ENCODE measurements around the gene SEPHS2. TPM values are rescaled to one million over a fixed set of nuclear protein-coding genes. Genes with fewer than 3 reads are reported as not detected.
"Not testable (repeated sequence)": the region's sequence is repeated elsewhere in the genome, so short reads cannot be mapped to it uniquely, and the experiment has no call there.

SEPHS2 gene
- total RNA-seq, 4 donors from 2014 or later = 26.5 to 37.6 (median 33.8) TPM

DNA sequence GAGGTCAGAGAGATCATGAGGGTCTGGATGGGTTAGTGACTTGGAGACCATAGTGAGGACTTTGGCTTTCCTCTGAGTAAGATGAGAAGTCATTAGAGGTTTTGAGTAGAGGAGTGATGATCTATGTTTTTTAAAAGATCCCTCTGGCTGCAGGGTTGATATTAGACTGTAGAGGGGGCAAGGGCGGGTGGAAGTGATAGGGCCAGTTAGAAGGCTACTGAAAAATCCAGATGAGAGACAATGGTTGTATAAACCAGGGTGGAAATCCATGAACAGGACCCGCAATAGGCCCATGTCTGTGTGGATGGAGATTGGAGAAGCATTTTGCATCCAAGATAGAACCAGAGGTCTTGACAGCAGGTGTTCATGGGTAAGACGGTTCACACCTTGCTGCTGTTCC lies 36.7 kb upstream of the SEPHS2 start:
- Histone ChIP-seq H3K4me3 (no peak overlapping the region), H3K4me1 (peaks cover 0 to 4% (median 0%) of the 10 kb centered on the region in 4 donors), H3K9me3 (no peaks in the 10 kb centered on the region), H3K36me3 (no peaks in the 10 kb centered on the region), H3K27ac (replicated peaks in 1 of 4) (no peak overlapping the region), H3K27me3 (peaks cover 0 to under 1% (median 0%) of the 10 kb centered on the region in 4 donors)
- WGBS = 82% methylated on average over 3 of the region's 3 CpGs
- DNase-seq (ENCODE audit: extremely low spot score) = no peak
- intact Hi-C loops (cut with DNase I) = loop anchor here (10.0 kb wide), 1 partner anchor 338 kb away; no protein-coding TSS in a partner anchor
- TF ChIP-seq EP300 (IDR thresholded peaks at IDR 0.05) = no peak
- TF ChIP-seq, protein P1, sequence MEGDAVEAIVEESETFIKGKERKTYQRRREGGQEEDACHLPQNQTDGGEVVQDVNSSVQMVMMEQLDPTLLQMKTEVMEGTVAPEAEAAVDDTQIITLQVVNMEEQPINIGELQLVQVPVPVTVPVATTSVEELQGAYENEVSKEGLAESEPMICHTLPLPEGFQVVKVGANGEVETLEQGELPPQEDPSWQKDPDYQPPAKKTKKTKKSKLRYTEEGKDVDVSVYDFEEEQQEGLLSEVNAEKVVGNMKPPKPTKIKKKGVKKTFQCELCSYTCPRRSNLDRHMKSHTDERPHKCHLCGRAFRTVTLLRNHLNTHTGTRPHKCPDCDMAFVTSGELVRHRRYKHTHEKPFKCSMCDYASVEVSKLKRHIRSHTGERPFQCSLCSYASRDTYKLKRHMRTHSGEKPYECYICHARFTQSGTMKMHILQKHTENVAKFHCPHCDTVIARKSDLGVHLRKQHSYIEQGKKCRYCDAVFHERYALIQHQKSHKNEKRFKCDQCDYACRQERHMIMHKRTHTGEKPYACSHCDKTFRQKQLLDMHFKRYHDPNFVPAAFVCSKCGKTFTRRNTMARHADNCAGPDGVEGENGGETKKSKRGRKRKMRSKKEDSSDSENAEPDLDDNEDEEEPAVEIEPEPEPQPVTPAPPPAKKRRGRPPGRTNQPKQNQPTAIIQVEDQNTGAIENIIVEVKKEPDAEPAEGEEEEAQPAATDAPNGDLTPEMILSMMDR (IDR thresholded peaks at IDR 0.05) = no peak
- TF ChIP-seq POLR2A (IDR thresholded peaks at IDR 0.05; ENCODE audit: low read depth) = no peak
- no peak for TF ChIP-seq POLR2AphosphoS5 (IDR thresholded peaks at IDR 0.05)

DNA sequence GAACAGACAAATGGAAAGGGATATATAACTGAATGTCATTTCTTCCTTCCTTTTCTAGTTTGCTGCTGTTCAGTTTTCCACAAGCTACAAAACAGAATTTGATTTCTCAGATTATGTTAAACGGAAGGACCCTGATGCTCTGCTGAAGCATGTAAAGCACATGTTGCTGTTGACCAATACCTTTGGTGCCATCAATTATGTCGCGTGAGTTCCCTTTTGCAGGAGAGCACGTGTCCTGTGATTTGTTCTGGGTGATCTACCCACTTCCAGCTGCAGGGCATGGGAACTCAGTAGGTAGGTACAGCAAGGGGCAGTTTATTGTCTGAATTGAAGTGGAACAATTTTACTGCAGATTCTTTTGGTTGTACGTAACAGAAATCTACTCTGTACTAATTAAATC lies 35.7 kb upstream of the SEPHS2 start:
- H3K9me3 ChIP-seq = no peaks in the 10 kb centered on the region
- WGBS = 74% methylated on average over 5 of the region's 5 CpGs
- no peak overlapping the region for H3K4me3 ChIP-seq
- TF ChIP-seq, protein P1 (IDR thresholded peaks at IDR 0.05) = no peak
- no peak for TF ChIP-seq POLR2A (IDR thresholded peaks at IDR 0.05; ENCODE audit: low read depth)
- TF ChIP-seq POLR2AphosphoS5 (IDR thresholded peaks at IDR 0.05) = no peak
- no peak for TF ChIP-seq EP300 (IDR thresholded peaks at IDR 0.05)
- H3K27me3 ChIP-seq = peaks cover 0 to 8% (median 0%) of the 10 kb centered on the region in 4 donors
- H3K27ac ChIP-seq (replicated peaks in 1 of 4) = no peak overlapping the region
- H3K36me3 ChIP-seq = no peaks in the 10 kb centered on the region
- DNase-seq (ENCODE audit: extremely low spot score) = no peak
- intact Hi-C loops (cut with DNase I) = loop anchor here (10.0 kb wide), 1 partner anchor 337 kb away; no protein-coding TSS in a partner anchor
- H3K4me1 ChIP-seq = peaks cover 0 to 4% (median 0%) of the 10 kb centered on the region in 4 donors

DNA sequence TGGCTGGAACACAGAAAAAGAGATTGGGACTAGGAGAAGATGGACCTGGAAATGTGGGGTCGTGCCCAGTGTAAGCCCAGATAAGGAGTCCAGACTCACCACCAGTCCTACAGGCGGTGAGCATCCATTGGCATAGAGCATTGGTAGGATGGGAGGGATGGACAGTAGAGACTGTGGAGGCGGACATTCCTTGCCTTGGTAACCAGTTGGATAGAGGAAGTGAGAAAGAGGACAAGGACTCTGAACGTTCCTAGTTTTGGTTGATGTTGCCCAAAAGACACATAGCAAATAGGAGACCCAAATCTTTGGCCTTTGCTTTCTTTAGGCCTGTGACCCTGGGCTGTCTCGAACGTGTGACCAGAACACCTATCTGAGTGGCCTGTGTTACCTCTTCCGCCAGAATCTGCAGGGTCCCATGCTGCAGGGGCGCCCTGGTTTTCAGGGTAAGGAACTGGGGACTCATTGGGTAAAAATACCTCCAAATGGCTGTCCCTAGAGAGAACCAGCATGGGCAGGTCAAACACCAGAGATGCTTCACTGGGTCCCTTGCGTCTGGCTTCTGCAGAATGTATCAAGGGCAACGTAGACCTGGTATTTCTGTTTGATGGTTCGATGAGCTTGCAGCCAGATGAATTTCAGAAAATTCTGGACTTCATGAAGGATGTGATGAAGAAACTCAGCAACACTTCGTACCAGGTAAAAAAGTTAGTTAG lies 33.2 kb upstream of the SEPHS2 start:
- peaks cover 0 to 2% (median 0%) of the 10 kb centered on the region in 4 donors for H3K4me1 ChIP-seq
- no peak overlapping the region for H3K4me3 ChIP-seq
- no peaks in the 10 kb centered on the region for H3K9me3 ChIP-seq
- no peak for DNase-seq (ENCODE audit: extremely low spot score)
- TF ChIP-seq POLR2AphosphoS5 (IDR thresholded peaks at IDR 0.05) (no peak), POLR2A (IDR thresholded peaks at IDR 0.05; ENCODE audit: low read depth) (no peak), EP300 (IDR thresholded peaks at IDR 0.05) (no peak)
- TF ChIP-seq, protein P1 (IDR thresholded peaks at IDR 0.05) = no peak
- WGBS = 85% methylated on average over 12 of the region's 12 CpGs
- H3K27me3 ChIP-seq = peaks cover 0 to 28% (median 5%) of the 10 kb centered on the region in 4 donors
- intact Hi-C loops (cut with DNase I) = no loop called here
- no peak overlapping the region for H3K27ac ChIP-seq (replicated peaks in 1 of 4)
- H3K36me3 ChIP-seq = no peaks in the 10 kb centered on the region

DNA sequence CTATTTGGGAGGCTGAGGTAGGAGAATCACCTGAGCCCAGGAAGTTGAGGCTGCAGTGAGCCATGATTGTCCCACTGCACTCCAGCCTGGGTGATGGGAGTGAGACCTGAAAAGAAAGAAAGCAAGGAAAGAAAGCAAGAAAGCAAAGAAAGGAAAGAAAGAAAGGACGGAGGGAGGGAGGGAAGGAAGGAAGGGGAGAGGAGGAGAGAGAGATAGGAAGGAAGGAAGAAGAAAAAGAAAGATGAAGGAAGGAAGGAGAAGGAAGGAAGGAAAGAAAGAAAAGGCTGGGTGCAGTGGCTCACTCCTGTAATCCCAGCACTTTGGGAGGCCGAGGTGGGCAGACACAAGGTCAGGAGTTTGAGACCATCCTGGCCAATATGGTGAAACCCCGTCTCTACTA lies 32.1 kb upstream of the SEPHS2 start:
- H3K9me3 ChIP-seq; intact Hi-C loops (cut with DNase I): not testable (repeated sequence)

DNA sequence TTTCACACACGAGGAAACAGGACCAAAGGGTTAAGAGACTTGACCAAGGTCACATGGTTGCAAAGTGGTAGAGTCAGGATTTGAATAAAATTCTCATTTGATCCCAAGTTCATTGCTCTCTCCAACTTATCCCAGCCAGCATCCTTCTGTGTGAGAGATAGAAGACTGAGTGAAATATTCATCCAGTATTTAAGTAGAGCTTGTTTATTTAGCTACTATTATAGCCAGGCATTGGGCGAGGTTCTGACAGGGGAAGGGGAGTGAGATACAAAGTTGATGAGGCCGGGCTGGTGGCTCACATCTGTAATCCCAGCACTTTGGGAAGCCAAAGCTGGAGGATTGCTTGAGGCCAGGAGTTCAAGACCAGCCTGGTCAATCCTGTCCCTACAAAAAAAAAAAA lies 31.3 kb upstream of the SEPHS2 start:
- Histone ChIP-seq H3K9me3 (no peaks in the 10 kb centered on the region), H3K36me3 (no peaks in the 10 kb centered on the region), H3K4me1 (peaks cover 0 to 3% (median 0%) of the 10 kb centered on the region in 4 donors), H3K4me3 (no peak overlapping the region), H3K27ac (replicated peaks in 1 of 4) (no peak overlapping the region), H3K27me3 (peaks cover 0 to 47% (median 10%) of the 10 kb centered on the region in 4 donors)
- intact Hi-C loops (cut with DNase I) = no loop called here
- DNase-seq (ENCODE audit: extremely low spot score) = no peak
- 76% methylated on average over 3 of the region's 3 CpGs for WGBS
- TF ChIP-seq POLR2AphosphoS5 (IDR thresholded peaks at IDR 0.05) = no peak
- TF ChIP-seq, protein P1 (IDR thresholded peaks at IDR 0.05) = no peak

More for the DNA sequence above, 32.1 kb upstream of the SEPHS2 start:
- not testable (repeated sequence) for H3K4me1 ChIP-seq; H3K27ac ChIP-seq (replicated peaks in 1 of 4); H3K36me3 ChIP-seq; H3K4me3 ChIP-seq; DNase-seq (ENCODE audit: extremely low spot score)
- peaks cover 0 to 40% (median 10%) of the 10 kb centered on the region in 4 donors for H3K27me3 ChIP-seq
- 76% methylated on average over 3 of the region's 3 CpGs for WGBS
